MCF 10A (cell line): ENCODE data around the gene FKBP1B. TPM values are rescaled to one million over a fixed set of nuclear protein-coding genes. Genes with fewer than 3 reads are reported as not detected.

Experiments
- BruUV-seq: library from RNA; stranded (reverse); fragments of 400-500 nt; replicated peaks from 2 replicates; lab custom pipeline; 2021; lab: Mats Ljungman, UMichigan
- CTCF ChIA-PET: fragments of 300-600 bp; sonication (Branson Sonifier 250); formaldehyde crosslinking; extraction: SDS; loops from one replicate; lab custom pipeline; 2021; ENCODE audit warnings: antibody characterized with exemption, inconsistent platforms; lab: Yijun Ruan, JAX
- POLR2A ChIA-PET: fragments of 300-600, 350-650 bp; sonication (Branson Sonifier 250); formaldehyde crosslinking; extraction: SDS; loops from one replicate; lab custom pipeline; 2020; ENCODE audit warnings: antibody characterized with exemption, inconsistent platforms; lab: Yijun Ruan, JAX
- DNase-seq: peaks from one replicate; pipeline ENCODE4 v3.0.0-alpha.2; 2018; ENCODE audit not compliant: unreplicated experiment
- H3K27ac Mint-ChIP-seq: one replicate; pipeline ENCODE4 v1.8.0; 2022; ENCODE audit warnings: mild to moderate bottlenecking, low read depth, mixed read lengths; ENCODE audit not compliant: unreplicated experiment
- H3K27me3 Mint-ChIP-seq: one replicate; pipeline ENCODE4 v1.8.0; 2022; ENCODE audit warnings: mixed read lengths; ENCODE audit not compliant: insufficient read depth, unreplicated experiment
- H3K36me3 Mint-ChIP-seq: one replicate; pipeline ENCODE4 v1.8.0; 2022; ENCODE audit warnings: mild to moderate bottlenecking, moderate library complexity, mixed read lengths; ENCODE audit not compliant: insufficient read depth, unreplicated experiment
- H3K4me1 Mint-ChIP-seq: one replicate; pipeline ENCODE4 v1.8.0; 2022; ENCODE audit warnings: mixed read lengths; ENCODE audit not compliant: insufficient read depth, unreplicated experiment
- H3K4me3 Mint-ChIP-seq: one replicate; pipeline ENCODE4 v1.8.0; 2022; ENCODE audit warnings: mild to moderate bottlenecking, moderate library complexity, mixed read lengths; ENCODE audit not compliant: unreplicated experiment
- H3K9me3 Mint-ChIP-seq: one replicate; pipeline ENCODE4 v1.8.0; 2022; ENCODE audit warnings: mixed read lengths; ENCODE audit not compliant: unreplicated experiment
- CTCF ChIP-seq: fragments of 200-600 bp; IDR thresholded peaks from one replicate; pipeline ENCODE4 v1.8.0; 2022; ENCODE audit warnings: antibody characterized with exemption, mild to moderate bottlenecking; ENCODE audit not compliant: unreplicated experiment
- intact Hi-C: fragments of 100-400 bp; cut with micrococcal nuclease; formaldehyde crosslinking; loops from 2 replicates; pipeline ENCODE4 v1.14.1; 2022
- total RNA-seq: library from RNA; stranded (reverse); gene quantifications from 2 replicates; pipeline ENCODE4 v1.2.3, GENCODE V29; 2022

The FKBP1B gene
- total RNA-seq, 1 experiment from 2014 or later: 1.7 TPM

DNA sequence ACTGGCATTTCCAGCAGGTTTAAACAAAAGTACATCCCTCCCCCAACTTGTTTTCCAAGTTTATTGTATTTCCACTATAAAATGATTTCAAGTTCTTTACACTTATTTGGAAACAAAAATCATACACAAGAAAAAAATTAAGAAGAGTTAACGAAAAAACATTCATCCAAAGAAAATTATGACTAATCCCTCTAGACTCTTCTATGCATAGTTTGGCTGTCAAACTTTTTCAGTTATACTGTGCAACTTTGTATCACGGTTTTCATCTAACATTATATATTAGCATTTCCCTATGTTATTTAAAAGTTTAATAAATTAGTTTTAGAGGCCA is 3.0 kb upstream of the FKBP1B start:
- no peaks in the 10 kb centered on the region for H3K9me3 Mint-ChIP-seq
- H3K4me3 Mint-ChIP-seq: peak overlapping the region; percentile 97
- DNase-seq: no peak
- BruUV-seq: no TSS peak
- intact Hi-C loops: no loop called here
- H3K27me3 Mint-ChIP-seq: no peaks in the 10 kb centered on the region
- peaks cover 24% of the 10 kb centered on the region for H3K4me1 Mint-ChIP-seq
- H3K36me3 Mint-ChIP-seq: peaks cover 12% of the 10 kb centered on the region
- no peak for TF ChIP-seq CTCF
- ChIA-PET POLR2A (interaction anchor here (1.2 to 2.9 kb wide), 10 partner anchors 11 to 121 kb away, joined by 3 to 44 read pairs (median 10); partner anchors contain the start of genes ATAD2B, SF3B6, TP53I3 and UBXN2A), CTCF (interaction anchor here (1.4 to 1.7 kb wide), 3 partner anchors 11 to 37 kb away, joined by 6 to 10 read pairs (median 6); partner anchors contain the start of gene TP53I3)
- H3K27ac Mint-ChIP-seq: no peak overlapping the region

DNA sequence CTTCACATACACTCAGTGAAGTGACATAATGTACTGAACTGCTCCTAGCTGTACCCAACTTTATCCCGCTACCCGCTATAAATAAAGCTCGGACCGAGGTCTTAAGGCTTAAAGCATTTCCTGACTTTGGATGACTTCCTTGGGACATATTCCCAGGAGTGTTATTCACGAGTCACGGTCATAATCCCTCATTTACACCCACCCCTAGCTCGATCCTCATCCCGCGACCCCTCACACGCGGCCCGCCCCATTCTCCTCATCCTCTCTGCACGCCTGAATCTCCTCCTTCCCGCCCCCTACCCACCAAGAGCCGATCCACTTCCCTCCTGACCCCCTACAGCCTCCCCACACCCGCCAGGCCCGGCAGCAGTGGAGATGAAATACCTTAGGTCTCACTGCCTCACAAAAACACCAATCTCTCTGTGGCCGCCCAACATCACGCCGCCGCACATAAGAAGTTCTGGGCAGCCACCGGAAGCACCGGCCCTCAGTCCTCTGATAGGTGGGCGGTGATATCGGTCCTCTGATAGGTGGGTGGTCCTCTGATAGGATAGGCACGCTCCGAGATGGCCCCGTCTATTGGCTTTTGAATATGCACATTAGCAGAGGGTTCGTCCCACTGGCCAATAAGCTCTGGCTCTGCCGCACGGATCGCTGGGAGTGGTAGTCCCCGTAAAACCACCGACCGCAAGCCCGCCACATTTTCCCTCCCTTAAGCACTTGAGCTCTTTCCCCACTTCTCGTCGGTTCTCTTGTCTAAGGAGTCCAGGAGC is 2.4 kb upstream of the FKBP1B start, which contains the start of gene WDCP:
TSS of gene WDCP (minus strand) at position 462 of the 773 bp plus-strand sequence. CDS start 7,897 bp downstream, outside the sequence.
- POLR2A ChIA-PET: interaction anchor here (0.6 to 2.9 kb wide), 17 partner anchors 9 to 313 kb away, joined by 3 to 44 read pairs (median 4); partner anchors contain the start of genes ATAD2B, ITSN2, SF3B6 and TP53I3
- TF ChIP-seq CTCF: no peak
- BruUV-seq: no TSS peak
- intact Hi-C loops: loop anchor here (1.0 kb wide), 1 partner anchor 32 kb away; no protein-coding TSS in a partner anchor
- Mint-ChIP-seq H3K9me3 (no peaks in the 10 kb centered on the region), H3K36me3 (peaks cover 12% of the 10 kb centered on the region), H3K4me3 (peak within 1 kb of the TSS; percentile 97), H3K27me3 (no peaks in the 10 kb centered on the region), H3K27ac (peak within 1 kb of the TSS; percentile 83), H3K4me1 (peaks cover 24% of the 10 kb centered on the region)
- DNase-seq: peak; percentile 99
- CTCF ChIA-PET: interaction anchor here (0.6 to 1.7 kb wide), 6 partner anchors 12 to 121 kb away, joined by 3 to 10 read pairs (median 5); partner anchors contain the start of genes ATAD2B and TP53I3

- DNase-seq: no peak
- TF ChIP-seq CTCF: no peak
- H3K36me3 Mint-ChIP-seq: peaks cover 12% of the 10 kb centered on the region
- no peaks in the 10 kb centered on the region for H3K9me3 Mint-ChIP-seq
- no TSS peak for BruUV-seq
- CTCF ChIA-PET: interaction anchor here (0.6 to 1.7 kb wide), 6 partner anchors 12 to 121 kb away, joined by 3 to 10 read pairs (median 5); partner anchors contain the start of genes ATAD2B and TP53I3
- H3K27me3 Mint-ChIP-seq: no peaks in the 10 kb centered on the region
- POLR2A ChIA-PET: interaction anchor here (0.6 to 2.9 kb wide), 16 partner anchors 8 to 312 kb away, joined by 3 to 44 read pairs (median 4); partner anchors contain the start of genes ATAD2B, ITSN2, SF3B6 and TP53I3
- peaks cover 24% of the 10 kb centered on the region for H3K4me1 Mint-ChIP-seq
- intact Hi-C loops: loop anchor here (1.0 kb wide), 1 partner anchor 32 kb away; no protein-coding TSS in a partner anchor
- H3K4me3 Mint-ChIP-seq: peak overlapping the region; percentile 97
- peak overlapping the region; percentile 83 for H3K27ac Mint-ChIP-seq
These were observed 1.9 kb upstream of the FKBP1B start for GRCh38 chr2:24047703-24048033.
